Fibroblast of pulmonary artery (primary cell): ENCODE results near the gene CAVIN2.

Experiments
- DNase-seq: peaks from one replicate; pipeline ENCODE4 v3.0.0-alpha.2; 2010; ENCODE audit warnings: low read depth
- H3K4me3 ChIP-seq: replicated peaks from 2 replicates; pipeline ENCODE4 v1.5.1; 2011; ENCODE audit warnings: low read depth, mild to moderate bottlenecking, control low read depth, low read length, moderate library complexity
- CTCF ChIP-seq: IDR thresholded peaks from 2 replicates; pipeline ENCODE4 v1.5.1; 2011; ENCODE audit warnings: mild to moderate bottlenecking, control low read depth, low read length, inconsistent platforms; ENCODE audit errors: missing control alignments

The CAVIN2 gene

GRCh38 chr2:191840921-191841320, 6.0 kb downstream of the CAVIN2 start:
- TF ChIP-seq CTCF, result no peak
- DNase-seq, result no peak
- H3K4me3 ChIP-seq, result no peak overlapping the region

GRCh38 chr2:191839918-191840804, 6.7 kb downstream of the CAVIN2 start:
- H3K4me3 ChIP-seq, result no peak overlapping the region
- no peak for TF ChIP-seq CTCF
- DNase-seq, result no peak

DNA sequence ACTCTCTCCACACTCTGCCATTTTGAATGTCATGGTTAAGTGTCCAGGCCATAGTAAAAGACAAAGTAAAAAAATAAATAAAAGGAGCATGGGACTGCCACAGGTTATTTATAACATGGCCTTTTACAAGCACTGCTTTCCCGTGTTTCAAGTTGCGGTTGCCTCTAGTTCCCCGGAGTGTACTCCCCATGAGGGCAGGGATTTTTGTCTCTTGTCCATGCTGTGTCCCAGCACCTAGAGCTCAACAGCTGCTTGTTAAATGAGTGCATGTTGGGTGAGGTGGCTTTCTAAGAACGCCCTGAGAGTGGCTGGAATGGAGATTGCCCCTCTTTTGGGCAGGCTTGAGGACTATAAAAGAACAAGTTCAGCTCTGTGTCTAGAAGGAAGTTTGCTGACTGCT, 8.4 kb downstream of the CAVIN2 start:
- H3K4me3 ChIP-seq, result no peak overlapping the region
- no peak for DNase-seq

GRCh38 chr2:191836853-191837769, 9.8 kb downstream of the CAVIN2 start:
- TF ChIP-seq CTCF, result no peak
- H3K4me3 ChIP-seq, result no peak overlapping the region
- peak; percentile 27 for DNase-seq

More for the DNA sequence above, 8.4 kb downstream of the CAVIN2 start:
- no peak for TF ChIP-seq CTCF

- no peak for DNase-seq
- TF ChIP-seq CTCF, result no peak
- H3K4me3 ChIP-seq, result no peak overlapping the region
Observed at GRCh38 chr2:191836471-191836852, 10.4 kb downstream of the CAVIN2 start.

DNA sequence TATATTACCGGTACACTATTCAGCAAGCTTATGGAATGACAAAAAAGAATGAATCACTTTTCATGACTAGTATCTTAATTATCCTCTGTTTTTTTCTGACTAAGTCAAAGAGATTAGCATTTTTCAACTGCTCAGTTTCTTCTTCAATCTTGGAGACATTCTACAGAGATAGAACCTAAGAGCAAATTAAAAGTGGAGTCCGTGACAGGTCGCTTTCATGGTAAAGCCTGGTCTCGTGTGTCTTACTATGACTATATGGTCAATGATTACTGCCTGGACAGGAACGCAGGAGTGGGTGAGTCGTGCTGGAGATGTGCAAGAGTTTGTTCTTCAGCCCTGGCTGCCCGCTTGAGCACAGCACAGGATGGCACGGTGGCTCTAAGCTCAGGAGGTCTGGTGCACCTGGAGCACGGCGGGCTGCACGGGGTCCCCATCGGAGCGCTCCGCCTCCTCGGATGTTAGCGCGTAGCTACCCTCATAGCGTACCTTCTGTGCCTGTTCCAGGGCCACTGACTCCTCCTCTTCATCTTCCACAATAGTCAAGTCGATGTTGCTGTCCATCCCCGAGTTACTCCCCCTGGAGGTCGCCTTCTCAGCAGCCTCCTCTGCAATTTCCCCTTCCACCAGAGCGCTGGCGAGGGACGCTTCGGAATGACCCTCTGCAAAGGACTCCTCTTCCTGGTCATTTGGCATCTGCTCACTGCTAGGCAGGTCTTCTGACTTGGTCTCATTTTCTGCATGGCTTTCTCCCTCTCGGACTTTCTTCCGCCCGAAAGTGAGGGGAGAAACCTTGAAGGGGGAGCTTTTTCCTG, 11.1 kb downstream of the CAVIN2 start:
- H3K4me3 ChIP-seq, result no peak overlapping the region
- TF ChIP-seq CTCF, result no peak
- DNase-seq, result peak; percentile 24
